PFSK-1 (cell line): ENCODE measurements around the gene PSORS1C1.

ENCODE experiments used
- FOXP2 ChIP-seq: optimal IDR thresholded peaks from 2 replicates; pipeline ENCODE3; 2011; ENCODE audit warnings: borderline replicate concordance, control low read depth, inconsistent platforms; ENCODE audit not compliant: insufficient read depth; ENCODE audit errors: extremely low read length, extremely low read depth
- POLR2AphosphoS5 ChIP-seq: IDR thresholded peaks from 2 replicates; pipeline ENCODE4 v1.6.1; 2012; ENCODE audit warnings: low read depth, mild to moderate bottlenecking, control low read depth, low read length, moderate library complexity
- REST ChIP-seq, 2 experiments: IDR thresholded peaks; 2 replicates each; pipeline versions ENCODE4 v1.6.1 to v1.8.0; 2011 to 2012; ENCODE audit warnings: low read depth in 2 of 2, low read length in 2 of 2, control low read depth in 1 of 2, inconsistent platforms in 1 of 2, mild to moderate bottlenecking in 1 of 2, moderate library complexity in 1 of 2; ENCODE audit not compliant: insufficient read depth in 1 of 2
- SIN3A ChIP-seq: IDR thresholded peaks from 2 replicates; pipeline ENCODE4 v1.6.1; 2012; ENCODE audit warnings: mild to moderate bottlenecking, low read length, moderate library complexity, borderline replicate concordance; ENCODE audit not compliant: insufficient read depth
- TAF1 ChIP-seq: IDR thresholded peaks from 2 replicates; pipeline ENCODE4 v1.6.1; 2012; ENCODE audit warnings: low read length, control low read depth, borderline replicate concordance; ENCODE audit not compliant: insufficient read depth

Gene PSORS1C1

GRCh38 chr6:31110825-31111582 lies 3.6 kb upstream of the PSORS1C1 start:
- TF ChIP-seq FOXP2 (no peak), TAF1 (no peak), SIN3A (no peak), POLR2AphosphoS5 (no peak), REST (IDR thresholded peaks at IDR 0.05; ENCODE audit: insufficient read depth in 1 of 2, low read depth in 2 of 2, low read length in 2 of 2) (no peak)

- TF ChIP-seq TAF1 (no peak), REST (IDR thresholded peaks at IDR 0.05; ENCODE audit: insufficient read depth in 1 of 2, low read depth in 2 of 2, low read length in 2 of 2) (no peak), FOXP2 (no peak), SIN3A (no peak), POLR2AphosphoS5 (no peak)
Observed at GRCh38 chr6:31111712-31112111, 2.9 kb upstream of the PSORS1C1 start.

- TF ChIP-seq SIN3A (no peak), POLR2AphosphoS5 (no peak), FOXP2 (no peak), REST (IDR thresholded peaks at IDR 0.05; ENCODE audit: insufficient read depth in 1 of 2, low read depth in 2 of 2, low read length in 2 of 2) (no peak), TAF1 (no peak)
Observed at GRCh38 chr6:31112478-31112877, 2.1 kb upstream of the PSORS1C1 start, which contains the start of gene C6orf15. Gene C6orf15, minus strand, starts transcription at chr6:31112575. Its CDS starts 20 bp downstream, at chr6:31112555.

- TF ChIP-seq SIN3A, result no peak
- TF ChIP-seq TAF1, result no peak
- TF ChIP-seq POLR2AphosphoS5, result no peak; the same call in 1 of the 2 replicates
- TF ChIP-seq REST (IDR thresholded peaks at IDR 0.05; ENCODE audit: insufficient read depth in 1 of 2, low read depth in 2 of 2, low read length in 2 of 2), result no peak
- TF ChIP-seq FOXP2, result no peak
Observed at GRCh38 chr6:31113861-31114540, 599 bp upstream of the PSORS1C1 start.
